Right cardiac atrium (tissue), 5 donors: ENCODE results near the gene ZFHX3. TPM values are rescaled to one million over a fixed set of nuclear protein-coding genes. Genes with fewer than 3 reads are reported as not detected.

Experiments
- ATAC-seq, 2 donors: fragments of 200-7000 bp; cut with Tn5 transposase; one replicate each; pipeline versions ENCODE4 v1.8.0 to v1.9.1; 2020; ENCODE audit warnings: moderate library complexity in 2 of 2, mild to moderate bottlenecking in 1 of 2
- DNase-seq, 3 donors: peaks; one replicate each; pipeline ENCODE4 v3.0.0-alpha.2; 2020
- H3K27ac ChIP-seq: one replicate; pipeline ENCODE4 v1.5.1; 2013; ENCODE audit warnings: mild to moderate bottlenecking, low read length, control low read depth, moderate library complexity
- H3K27me3 ChIP-seq: one replicate; pipeline ENCODE4 v1.6.1; 2013; ENCODE audit not compliant: control insufficient read depth, insufficient read depth
- H3K4me1 ChIP-seq: one replicate; pipeline ENCODE4 v1.6.1; 2013; ENCODE audit warnings: low read length; ENCODE audit not compliant: control insufficient read depth, insufficient read depth
- H3K4me3 ChIP-seq: one replicate; pipeline ENCODE4 v1.5.1; 2013; ENCODE audit warnings: low read length, control low read depth
- H3K9me3 ChIP-seq: one replicate; pipeline ENCODE4 v1.6.1; 2013; ENCODE audit warnings: low read length; ENCODE audit not compliant: control insufficient read depth
- WGBS: extraction: QIAGEN DNeasy Blood & Tissue Kit; methylation state at CpG from one replicate; pipeline ENCODE4 v1.1.7; 2013; 5-methylcytosine and 5-hydroxymethylcytosine counted together
- intact Hi-C, 4 donors: fragments of 100-400 bp; cut with DNase I; formaldehyde crosslinking; loops; one replicate each; pipeline versions ENCODE4 v1.11.0 to v1.14.0; 2022 to 2023
- polyA plus RNA-seq: library from polyadenylated mRNA; stranded (reverse); fragments of 200-250 nt; gene quantifications from one replicate; pipeline ENCODE4 v1.2.3, GENCODE V29; 2013
- total RNA-seq, 4 donors: library from RNA; stranded (reverse); fragmentation: NEBNext Ultra II Directional; extraction: Animal tissue kit (Norgen Biotek cat#: 25700); gene quantifications; one replicate each; pipeline ENCODE4 v1.2.1, GENCODE V29; 2021
- donor health status: healthy with polysubstance abuse.
- donor health status: DM: no; HTN: yes; CAD: no.
- donor health status: DM: no; HTN: no; CAD: no.
- donor health status: DM: no; HTN: yes; CAD: no; lungs with severe emphysema.
- donor health status: DM: yes; HTN: yes; CAD: no.

The ZFHX3 gene
- total and polyA plus RNA-seq, 5 donors = 4.3 to 18.2 (median 9.7) TPM

DNA sequence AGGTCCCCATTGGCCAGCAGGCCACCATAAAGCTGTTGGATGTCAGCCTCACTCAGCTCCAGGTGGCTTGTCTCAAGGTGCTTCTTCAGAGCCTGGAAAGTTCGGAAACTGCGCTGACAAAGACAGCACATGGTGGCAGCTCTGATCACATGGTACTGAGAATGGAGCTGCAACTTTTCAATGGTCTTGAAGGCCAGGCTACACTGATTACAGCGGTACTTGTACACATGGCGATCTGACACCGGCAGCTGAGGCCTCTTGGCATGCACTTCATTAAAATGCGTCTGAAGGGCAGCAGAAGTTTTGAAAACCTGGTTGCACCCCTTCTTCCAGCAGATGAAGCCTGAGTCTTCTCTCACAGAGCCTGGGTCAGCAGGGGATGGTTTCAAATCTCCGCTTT is 249.7 kb downstream of the ZFHX3 start:
- WGBS = 92% methylated on average over 7 of the region's 7 CpGs
- no peak for ATAC-seq
- H3K27ac ChIP-seq = no peak overlapping the region

DNA sequence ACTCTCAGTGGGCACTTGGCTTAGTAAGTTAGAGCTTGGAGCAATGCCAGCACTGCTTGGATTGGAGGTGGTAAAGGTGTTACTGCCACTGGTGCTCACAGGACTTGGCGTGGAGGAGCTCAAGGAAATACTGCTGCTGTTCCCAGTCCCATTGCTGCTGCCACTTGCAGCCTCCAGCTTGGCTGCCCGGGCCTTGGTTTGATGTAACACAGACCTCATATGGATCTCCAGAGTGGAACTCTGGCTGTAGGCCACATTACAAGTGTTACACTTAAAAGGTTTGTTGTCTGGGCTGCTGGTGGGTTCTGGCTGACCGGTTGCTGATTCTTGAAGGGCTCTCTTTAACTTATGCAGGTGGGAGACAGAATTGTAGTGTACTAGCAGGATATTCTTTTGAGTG is 250.3 kb downstream of the ZFHX3 start:
- no peak overlapping the region for H3K4me3 ChIP-seq
- H3K27ac ChIP-seq = no peak overlapping the region
- ATAC-seq (peak in 1 of 2 donors; percentile 47), DNase-seq (no peak)
- WGBS = 70% methylated on average over 3 of the region's 3 CpGs
- H3K27me3 ChIP-seq = no peaks in the 10 kb centered on the region
- intact Hi-C loops = no loop called here
- peaks cover 2% of the 10 kb centered on the region for H3K4me1 ChIP-seq
- no peaks in the 10 kb centered on the region for H3K9me3 ChIP-seq

More for the DNA sequence above, 249.7 kb downstream of the ZFHX3 start:
- Histone ChIP-seq H3K9me3 (no peaks in the 10 kb centered on the region), H3K4me1 (peaks cover 2% of the 10 kb centered on the region), H3K27me3 (no peaks in the 10 kb centered on the region), H3K4me3 (no peak overlapping the region)
- DNase-seq = no peak
- intact Hi-C loops = no loop called here

DNA sequence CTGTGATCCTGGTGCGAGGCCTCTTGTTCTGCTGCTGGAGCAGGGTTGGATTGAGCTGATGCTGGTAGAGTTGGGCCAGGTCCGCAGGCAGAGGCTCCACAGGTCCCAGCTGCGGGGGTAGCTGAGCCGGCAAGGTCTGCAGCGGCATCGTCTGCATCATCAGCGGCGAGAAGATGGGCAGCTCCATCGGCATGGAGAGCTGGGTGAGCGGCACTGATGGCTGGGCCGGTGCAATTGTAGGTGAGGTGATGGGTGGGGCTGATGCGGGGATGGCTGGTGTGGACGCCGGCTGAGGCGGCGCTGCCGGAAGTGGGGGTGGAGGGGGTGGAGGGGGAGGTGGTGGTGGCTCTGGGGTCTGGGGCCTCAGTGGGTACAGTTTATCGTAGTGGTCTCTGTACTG is 251.7 kb downstream of the ZFHX3 start:
- Histone ChIP-seq H3K4me1 (peaks cover 2% of the 10 kb centered on the region), H3K27me3 (no peaks in the 10 kb centered on the region), H3K4me3 (no peak overlapping the region), H3K27ac (no peak overlapping the region), H3K9me3 (no peaks in the 10 kb centered on the region)
- ATAC-seq (no peak), DNase-seq (no peak)
- WGBS = 97% methylated on average over 18 of the region's 18 CpGs
- intact Hi-C loops = no loop called here

DNA sequence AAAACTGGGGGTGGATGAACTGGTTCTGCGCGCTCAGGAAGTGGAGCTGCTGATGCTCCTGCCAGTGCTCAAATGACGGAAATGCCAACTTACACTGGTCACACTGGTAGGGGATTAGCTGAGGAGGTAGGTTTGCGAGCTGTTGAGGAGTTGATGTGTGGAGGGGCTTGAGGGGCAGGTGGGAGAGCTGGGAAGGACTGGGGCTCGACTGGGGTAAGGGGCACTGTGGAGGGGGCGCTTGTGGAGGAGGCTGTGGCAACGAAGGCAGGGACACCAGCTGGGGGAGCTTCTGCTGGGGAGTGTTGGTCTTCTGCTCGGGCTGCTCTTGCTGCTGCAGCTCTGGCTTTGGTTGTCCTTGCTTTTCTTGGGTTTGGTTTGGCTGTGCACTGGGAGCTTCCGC is 252.9 kb downstream of the ZFHX3 start:
- Histone ChIP-seq H3K27me3 (no peaks in the 10 kb centered on the region), H3K4me1 (peaks cover 2% of the 10 kb centered on the region), H3K4me3 (no peak overlapping the region), H3K27ac (no peak overlapping the region), H3K9me3 (no peaks in the 10 kb centered on the region)
- DNase-seq (no peak), ATAC-seq (no peak)
- 96% methylated on average over 9 of the region's 9 CpGs for WGBS
- intact Hi-C loops = no loop called here

DNA sequence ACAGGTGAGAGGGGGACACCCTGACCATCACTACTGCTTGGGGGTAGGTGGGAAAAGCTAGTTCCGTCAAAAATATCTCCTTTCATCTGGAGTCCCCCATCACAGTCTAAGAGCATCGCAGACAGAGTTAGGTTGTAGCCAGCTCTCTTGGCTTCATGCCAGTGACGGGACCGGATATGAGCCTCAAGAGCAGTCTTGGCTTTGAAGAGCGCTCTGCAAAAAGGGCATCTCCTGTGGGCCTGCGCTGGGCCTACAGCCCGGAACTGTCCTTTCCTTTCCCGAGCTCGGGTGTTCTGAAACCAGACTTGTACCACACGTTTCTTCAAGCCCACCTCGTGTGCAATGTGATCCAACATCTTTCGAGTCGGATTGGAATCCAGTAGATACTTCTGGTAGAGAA is 253.6 kb downstream of the ZFHX3 start:
- intact Hi-C loops = no loop called here
- no peak overlapping the region for H3K27ac ChIP-seq
- no peaks in the 10 kb centered on the region for H3K9me3 ChIP-seq
- no peaks in the 10 kb centered on the region for H3K27me3 ChIP-seq
- DNase-seq (peak in 1 of 3 donors; percentile 63), ATAC-seq (no peak)
- peaks cover 3% of the 10 kb centered on the region for H3K4me1 ChIP-seq
- H3K4me3 ChIP-seq = no peak overlapping the region
- 84% methylated on average over 13 of the region's 13 CpGs for WGBS

DNA sequence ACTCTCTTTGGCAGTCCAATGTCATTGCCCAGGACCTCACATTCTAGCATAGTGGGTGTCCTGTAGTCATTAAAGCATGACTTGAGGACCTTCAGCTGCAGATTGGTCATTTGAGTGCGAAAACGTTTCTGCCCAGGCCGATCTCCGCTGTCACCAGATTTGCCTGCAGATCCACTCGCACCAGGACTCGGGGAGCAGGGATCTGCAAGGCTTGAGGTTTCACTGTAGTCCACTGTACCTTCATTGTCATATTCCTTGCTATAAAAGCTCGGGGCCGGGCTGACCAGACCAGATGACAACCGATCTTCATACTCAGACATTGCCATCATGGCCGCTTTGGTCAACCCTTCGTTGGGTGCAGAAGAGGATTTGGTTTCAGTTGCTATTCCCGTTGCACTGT is 254.2 kb downstream of the ZFHX3 start:
- 95% methylated on average over 12 of the region's 12 CpGs for WGBS
- ATAC-seq (no peak), DNase-seq (no peak)

DNA sequence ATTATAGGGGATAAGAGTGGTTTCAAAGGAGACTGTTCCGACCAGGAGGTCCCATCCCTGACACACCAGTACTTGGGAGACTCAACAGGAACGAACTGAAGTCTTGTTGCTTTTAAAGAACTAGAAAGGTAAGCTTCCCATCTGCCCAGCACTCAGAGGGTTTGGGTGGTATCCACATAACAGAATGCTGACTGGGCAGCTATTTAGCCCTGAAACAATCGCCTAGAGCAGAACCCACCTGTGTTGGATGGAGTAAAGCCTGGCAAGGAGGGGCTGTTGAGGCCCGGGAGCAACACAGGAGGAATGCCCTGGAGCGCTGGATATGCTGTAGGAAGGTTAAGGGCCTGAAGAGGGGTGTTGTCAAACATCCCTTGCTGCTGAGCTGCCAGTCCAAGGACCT is 254.9 kb downstream of the ZFHX3 start:
- Histone ChIP-seq H3K4me1 (peaks cover 7% of the 10 kb centered on the region), H3K4me3 (no peak overlapping the region), H3K9me3 (no peaks in the 10 kb centered on the region), H3K27me3 (no peaks in the 10 kb centered on the region), H3K27ac (no peak overlapping the region)
- 96% methylated on average over 5 of the region's 5 CpGs for WGBS
- ATAC-seq (no peak), DNase-seq (no peak)
- intact Hi-C loops = no loop called here

More for the DNA sequence above, 254.2 kb downstream of the ZFHX3 start:
- no peaks in the 10 kb centered on the region for H3K27me3 ChIP-seq
- no peaks in the 10 kb centered on the region for H3K9me3 ChIP-seq
- no peak overlapping the region for H3K27ac ChIP-seq
- intact Hi-C loops = no loop called here
- H3K4me3 ChIP-seq = no peak overlapping the region
- H3K4me1 ChIP-seq = peaks cover 5% of the 10 kb centered on the region

DNA sequence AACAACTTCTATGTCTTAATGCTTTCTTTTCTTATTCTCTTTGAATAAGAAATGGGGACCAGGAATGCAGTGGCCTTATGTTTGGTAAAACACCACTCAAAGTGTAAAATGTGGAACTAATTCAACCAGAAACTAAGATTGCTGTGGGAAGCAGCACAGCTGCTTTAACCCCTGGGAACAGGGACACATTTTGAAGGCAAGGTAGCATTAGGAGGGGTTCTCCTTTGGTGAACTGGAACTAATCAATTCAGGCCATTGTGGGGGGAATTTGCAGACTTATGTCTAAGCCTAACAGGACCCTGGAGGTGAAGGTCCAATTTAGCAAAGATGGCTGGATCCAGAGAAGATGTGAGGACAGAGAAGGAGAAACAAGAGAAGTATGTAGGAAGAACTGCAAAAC is 256.1 kb downstream of the ZFHX3 start:
- intact Hi-C loops = no loop called here
- no peak overlapping the region for H3K4me3 ChIP-seq
- ATAC-seq (no peak), DNase-seq (no peak)
- H3K27ac ChIP-seq = no peak overlapping the region
- no peaks in the 10 kb centered on the region for H3K27me3 ChIP-seq
- H3K9me3 ChIP-seq = no peaks in the 10 kb centered on the region
- peaks cover 6% of the 10 kb centered on the region for H3K4me1 ChIP-seq

DNA sequence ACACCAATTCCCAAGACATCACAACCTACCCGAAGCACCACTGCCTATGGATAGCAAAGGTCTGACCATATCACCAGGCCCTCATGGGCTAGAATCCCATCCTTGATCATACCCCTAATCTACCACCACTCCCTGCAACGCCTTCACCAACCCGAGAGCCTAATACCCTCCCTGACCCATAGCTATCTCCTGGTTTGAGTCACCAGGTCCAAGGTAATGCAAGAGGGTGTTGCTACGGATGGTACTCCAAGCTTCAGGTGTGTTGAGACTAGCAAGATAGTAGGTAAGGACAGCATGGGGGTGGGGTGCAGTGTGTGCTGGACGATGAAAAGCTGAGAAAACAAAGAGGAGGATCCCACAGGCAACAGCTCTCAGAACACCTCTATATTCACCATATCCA is 258.0 kb downstream of the ZFHX3 start:
- Histone ChIP-seq H3K4me3 (no peak overlapping the region), H3K9me3 (no peaks in the 10 kb centered on the region), H3K27ac (no peak overlapping the region), H3K27me3 (no peaks in the 10 kb centered on the region), H3K4me1 (peaks cover 6% of the 10 kb centered on the region)
- intact Hi-C loops = no loop called here
- ATAC-seq (no peak), DNase-seq (no peak)
- 95% methylated on average over 5 of the region's 5 CpGs for WGBS

DNA sequence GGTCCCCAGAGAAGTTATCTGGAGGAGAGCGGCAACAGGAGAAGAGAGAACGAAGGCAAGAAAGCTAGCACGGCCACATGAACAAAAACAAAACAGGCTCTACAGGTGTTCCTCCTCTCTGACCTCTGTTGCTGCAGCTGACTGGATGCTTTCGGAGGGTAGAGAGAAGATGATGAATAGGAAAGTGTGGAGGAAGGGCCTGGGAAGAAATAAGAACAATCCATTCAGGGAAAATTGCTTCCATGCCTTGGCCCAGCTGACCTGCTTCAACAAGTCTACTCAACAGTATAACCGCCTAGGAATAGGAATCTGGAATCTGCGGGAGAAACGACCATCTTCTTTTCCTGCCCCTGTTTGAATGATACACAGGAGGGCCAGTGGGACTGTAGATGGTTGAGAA is 258.5 kb downstream of the ZFHX3 start:
- WGBS = 98% methylated on average over 7 of the region's 7 CpGs
- intact Hi-C loops = no loop called here
- Histone ChIP-seq H3K27ac (no peak overlapping the region), H3K9me3 (no peaks in the 10 kb centered on the region), H3K4me3 (no peak overlapping the region), H3K4me1 (peaks cover 6% of the 10 kb centered on the region), H3K27me3 (no peaks in the 10 kb centered on the region)
- ATAC-seq = no peak
- no peak for DNase-seq

DNA sequence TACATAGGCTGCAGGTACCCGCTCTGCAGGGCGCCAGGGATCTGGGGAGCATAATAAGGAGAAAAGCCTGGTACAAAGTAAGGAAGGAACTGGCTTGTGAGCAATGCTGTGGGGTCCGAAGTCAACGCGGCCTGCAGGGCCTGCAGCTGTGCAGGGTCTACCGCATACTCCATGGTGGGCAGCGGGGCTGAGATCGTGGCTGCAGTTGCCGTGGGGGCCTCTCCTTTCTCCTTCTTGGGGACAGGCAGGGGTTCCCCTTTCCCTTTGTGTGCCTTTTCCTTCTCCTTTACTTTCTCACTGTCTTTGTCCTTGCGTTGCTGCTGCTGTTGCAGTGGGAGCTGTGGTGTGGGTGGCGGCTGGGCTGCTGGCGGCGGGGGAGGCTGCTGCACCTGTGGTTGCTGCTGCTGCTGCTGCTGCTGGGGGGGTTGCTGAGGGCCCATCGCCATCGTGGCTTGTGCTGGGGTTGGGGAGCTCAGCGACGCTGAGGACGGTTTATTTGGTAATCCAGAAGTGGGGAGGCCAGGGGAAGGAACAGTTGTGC is 259.6 kb downstream of the ZFHX3 start:
- DNase-seq = peak in 1 of 3 donors; percentile 55
- Histone ChIP-seq H3K9me3 (no peaks in the 10 kb centered on the region), H3K4me1 (peaks cover 6% of the 10 kb centered on the region), H3K27me3 (no peaks in the 10 kb centered on the region), H3K27ac (no peak overlapping the region), H3K4me3 (no peak overlapping the region)
- intact Hi-C loops = no loop called here
- WGBS = 88% methylated on average over 18 of the region's 18 CpGs
- ATAC-seq = peak in 1 of 2 donors; percentile 18
